BJ (cell line): ENCODE measurements around the gene PRKCE. TPM values are rescaled to one million over a fixed set of nuclear protein-coding genes. Genes with fewer than 3 reads are reported as not detected.

ENCODE experiments used
- CTCF ChIA-PET: fragments of 350-600 bp; formaldehyde crosslinking; extraction: SDS; loops from one replicate; lab custom pipeline; 2021; ENCODE audit warnings: antibody characterized with exemption, inconsistent platforms; lab: Yijun Ruan, JAX
- POLR2A ChIA-PET: fragments of 300-600 bp; sonication (Branson Sonifier 250); formaldehyde crosslinking; extraction: SDS; loops from one replicate; lab custom pipeline; 2021; ENCODE audit warnings: antibody characterized with exemption; lab: Charles Lee
- DNase-seq: peaks from one replicate; pipeline ENCODE4 v3.0.0-alpha.2; 2011; ENCODE audit warnings: low read depth
- H3K27me3 ChIP-seq: 2 replicates; pipeline ENCODE4 v1.6.0; 2011; ENCODE audit warnings: low read length; ENCODE audit not compliant: control insufficient read depth, insufficient read depth
- H3K36me3 ChIP-seq: 2 replicates; pipeline ENCODE4 v1.5.1; 2011; ENCODE audit warnings: low read length; ENCODE audit not compliant: control insufficient read depth, insufficient read depth
- H3K4me3 ChIP-seq: 2 replicates; pipeline ENCODE4 v1.5.1; 2011; ENCODE audit warnings: low read depth, mild to moderate bottlenecking, control low read depth, low read length
- polyA plus RNA-seq: library from polyadenylated mRNA; depleted of rRNA; stranded (reverse); fragments of >200 nt; gene quantifications from 2 replicates; pipeline ENCODE4 v1.2.3, GENCODE V29; 2011; rRNA removed
- TF ChIP-seq, protein P1 (sequence below): IDR thresholded peaks from 2 replicates; pipeline ENCODE4 v1.5.1; 2011; ENCODE audit warnings: low read depth, mild to moderate bottlenecking, control low read depth, inconsistent platforms, low read length, moderate library complexity; ENCODE audit not compliant: insufficient read depth

Gene PRKCE
- polyA plus RNA-seq, 1 experiment: 19.7 TPM

DNA sequence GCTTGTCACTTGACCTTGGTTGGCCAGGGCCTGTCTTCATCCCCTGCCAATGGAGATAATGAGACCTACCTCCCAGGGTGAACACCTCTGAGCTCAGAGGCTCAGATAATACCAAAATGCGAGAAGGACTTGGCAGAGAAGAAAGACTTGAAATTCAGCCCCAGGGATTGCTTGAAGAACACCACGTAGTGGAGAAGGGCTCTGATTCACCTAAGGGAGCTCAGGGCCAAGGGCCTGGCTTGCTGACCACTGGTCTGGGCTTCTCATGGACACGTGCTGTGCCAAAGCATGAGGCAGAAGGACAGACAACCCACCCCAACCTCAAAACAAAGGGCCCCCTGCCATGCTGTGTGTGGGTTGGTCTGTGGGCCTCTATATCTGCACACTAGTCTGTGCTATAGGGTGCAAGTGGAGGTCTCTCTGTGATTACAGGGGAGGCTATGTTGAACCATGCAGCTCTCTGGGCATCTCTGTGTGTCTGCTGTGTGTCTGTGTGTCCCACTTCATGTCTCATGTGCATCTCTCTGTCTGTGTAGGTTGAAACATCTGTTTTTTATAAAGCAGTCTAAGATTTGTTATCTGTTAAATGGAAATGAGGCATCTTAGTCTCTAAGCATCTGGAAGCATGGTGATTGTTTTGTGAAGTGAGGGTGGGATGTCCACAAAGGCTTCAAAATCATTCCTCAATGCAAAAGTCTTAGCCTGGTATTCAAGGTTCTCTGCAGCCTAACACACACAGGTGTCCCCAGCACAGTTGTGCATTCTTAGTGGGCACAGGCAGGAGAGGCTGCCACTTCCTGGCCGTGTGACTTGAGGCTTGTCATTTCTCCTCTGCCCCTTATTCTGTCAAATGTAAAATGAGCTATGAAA lies 584.8 kb downstream of the PRKCE start:
- no peak overlapping the region for H3K4me3 ChIP-seq
- no peak for DNase-seq
- TF ChIP-seq, protein P1, sequence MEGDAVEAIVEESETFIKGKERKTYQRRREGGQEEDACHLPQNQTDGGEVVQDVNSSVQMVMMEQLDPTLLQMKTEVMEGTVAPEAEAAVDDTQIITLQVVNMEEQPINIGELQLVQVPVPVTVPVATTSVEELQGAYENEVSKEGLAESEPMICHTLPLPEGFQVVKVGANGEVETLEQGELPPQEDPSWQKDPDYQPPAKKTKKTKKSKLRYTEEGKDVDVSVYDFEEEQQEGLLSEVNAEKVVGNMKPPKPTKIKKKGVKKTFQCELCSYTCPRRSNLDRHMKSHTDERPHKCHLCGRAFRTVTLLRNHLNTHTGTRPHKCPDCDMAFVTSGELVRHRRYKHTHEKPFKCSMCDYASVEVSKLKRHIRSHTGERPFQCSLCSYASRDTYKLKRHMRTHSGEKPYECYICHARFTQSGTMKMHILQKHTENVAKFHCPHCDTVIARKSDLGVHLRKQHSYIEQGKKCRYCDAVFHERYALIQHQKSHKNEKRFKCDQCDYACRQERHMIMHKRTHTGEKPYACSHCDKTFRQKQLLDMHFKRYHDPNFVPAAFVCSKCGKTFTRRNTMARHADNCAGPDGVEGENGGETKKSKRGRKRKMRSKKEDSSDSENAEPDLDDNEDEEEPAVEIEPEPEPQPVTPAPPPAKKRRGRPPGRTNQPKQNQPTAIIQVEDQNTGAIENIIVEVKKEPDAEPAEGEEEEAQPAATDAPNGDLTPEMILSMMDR: no peak
- ChIA-PET POLR2A (interaction anchor here (0.6 kb wide), 1 partner anchor 59 kb away, joined by 3 read pairs; no protein-coding TSS in a partner anchor), CTCF (interaction anchor here (0.6 to 1.2 kb wide), 3 partner anchors 11 to 323 kb away, joined by 3 to 8 read pairs (median 4); no protein-coding TSS in a partner anchor)
- H3K27me3 ChIP-seq: no peaks in the 10 kb centered on the region
- H3K36me3 ChIP-seq: no peaks in the 10 kb centered on the region

DNA sequence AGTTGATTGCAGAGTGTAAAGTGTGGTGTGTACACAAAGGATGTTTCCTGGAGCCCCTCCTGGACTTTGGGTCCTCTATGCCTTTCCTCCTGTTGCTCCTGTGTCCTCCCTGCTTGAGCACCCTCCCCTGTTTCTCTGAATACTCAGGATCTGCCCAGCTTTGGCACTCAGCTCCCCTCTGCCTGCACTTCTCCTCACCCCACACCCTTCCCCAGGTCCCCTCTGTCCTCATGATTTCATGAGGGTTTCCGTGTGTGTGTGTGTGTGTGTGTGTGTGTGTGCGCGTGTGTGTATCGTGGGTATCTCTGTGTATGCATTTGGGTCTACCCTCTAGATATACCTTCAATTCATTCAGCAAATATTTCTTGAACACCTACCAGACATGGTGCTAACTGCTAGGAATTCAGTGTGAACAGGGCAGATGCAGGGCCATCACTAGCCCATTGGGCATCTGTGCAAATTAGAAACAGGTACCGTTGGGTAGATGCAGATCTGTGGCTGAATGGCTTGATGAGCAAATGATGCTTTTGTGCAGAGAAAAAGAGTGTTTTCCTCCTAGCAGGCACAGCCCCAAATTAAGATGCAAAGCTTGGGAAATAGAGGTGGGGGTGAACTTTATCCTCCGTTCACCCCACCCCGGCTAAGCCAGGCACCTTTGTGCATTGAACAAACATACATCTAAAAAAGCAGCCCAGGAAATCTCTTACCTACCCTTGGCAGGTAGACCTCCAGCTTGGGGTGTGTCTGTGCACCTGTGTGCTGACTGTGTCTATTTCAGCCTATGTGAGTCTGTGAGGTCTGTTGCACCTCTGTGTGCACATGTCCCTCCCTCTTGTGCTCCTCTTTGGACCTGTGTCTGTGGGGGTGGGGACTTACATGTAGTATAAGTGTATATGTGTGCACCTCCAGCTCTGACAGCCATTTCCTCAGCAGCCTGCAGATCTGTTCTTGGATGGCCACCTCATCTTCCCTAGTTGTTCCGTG lies 585.7 kb downstream of the PRKCE start:
- TF ChIP-seq, protein P1: no peak
- ChIA-PET CTCF (interaction anchor here (0.6 kb wide), 1 partner anchor 322 kb away, joined by 3 read pairs; no protein-coding TSS in a partner anchor), POLR2A (no interaction called here)
- Histone ChIP-seq H3K27me3 (no peaks in the 10 kb centered on the region), H3K36me3 (no peaks in the 10 kb centered on the region), H3K4me3 (no peak overlapping the region)
- no peak for DNase-seq

Other genes starting within 250 kb of the PRKCE start
- gene SRBD1, start 40.4 kb upstream of the PRKCE start, polyA plus RNA-seq: 2.7 and 6.6 TPM in 2 replicates